Frontal cortex (tissue), 4 donors: ENCODE measurements around the gene OCA2. TPM values are rescaled to one million over a fixed set of nuclear protein-coding genes. Genes with fewer than 3 reads are reported as not detected.
"Not testable (repeated sequence)": the region's sequence is repeated elsewhere in the genome, so short reads cannot be mapped to it uniquely, and the experiment has no call there.

ENCODE experiments used
- DNase-seq, 2 donors: peaks; one replicate each; pipeline ENCODE4 v3.0.0; 2012; ENCODE audit warnings: low spot score in 2 of 2
- FAIRE-seq: peaks from 2 replicates; lab custom pipeline; 2012; peaks lifted over from hg19 to GRCh38; lab: Jason Lieb, UNC
- total RNA-seq: library from RNA; depleted of rRNA; stranded (reverse); fragments of >200 nt; gene quantifications from one replicate; pipeline ENCODE4 v1.2.3, GENCODE V29; 2014
- donor health status: control.
- donor health status: control.
- donor health status: control.

OCA2 gene
- total RNA-seq, 1 donor from 2014 or later: 4.5 TPM

DNA sequence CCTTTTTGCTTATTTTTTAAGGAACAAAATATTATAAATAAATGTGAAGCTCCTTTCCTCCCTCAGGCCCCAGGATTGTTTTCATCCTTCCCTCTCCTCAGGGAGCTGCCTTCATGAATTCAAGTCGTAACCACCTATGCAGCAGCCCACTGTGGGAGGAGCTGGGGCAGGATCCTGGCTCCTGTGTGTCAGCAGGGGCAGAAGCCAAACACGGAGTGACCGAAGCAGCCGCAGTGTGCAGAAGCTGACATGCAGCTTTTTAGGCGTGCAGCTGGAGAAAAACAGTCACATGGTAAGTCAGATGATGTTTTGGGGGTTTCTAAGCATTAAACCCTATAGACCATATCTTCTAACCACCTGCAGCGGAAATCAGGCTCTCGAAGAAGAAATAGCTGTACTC lies 231.3 kb downstream of the OCA2 start:
- FAIRE-seq: no peak

GRCh38 chr15:27866505-27867165 lies 232.5 kb downstream of the OCA2 start:
- FAIRE-seq (no peak), DNase-seq (no peak)

More for the DNA sequence above, 231.3 kb downstream of the OCA2 start:
- no peak for DNase-seq

DNA sequence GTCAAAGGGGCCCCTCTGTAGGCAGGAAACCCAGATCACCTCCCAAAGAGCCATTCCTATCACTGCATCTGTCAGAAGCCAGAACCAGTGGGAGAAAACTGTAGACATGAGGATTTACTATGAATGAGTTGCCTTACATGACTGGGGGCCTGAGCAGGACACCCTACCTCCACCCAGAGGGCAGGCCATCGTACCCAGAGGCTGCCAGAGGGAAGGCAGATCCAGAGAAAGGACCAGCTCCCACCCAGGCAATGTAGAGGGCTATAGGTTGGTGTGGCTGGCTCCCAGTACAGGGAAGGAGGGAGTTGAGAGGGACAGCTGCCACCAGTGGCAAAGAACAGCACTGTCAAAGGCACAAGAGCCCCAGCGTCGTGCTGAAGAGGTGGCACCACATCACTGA lies 233.2 kb downstream of the OCA2 start:
- DNase-seq: no peak
- FAIRE-seq: no peak

DNA sequence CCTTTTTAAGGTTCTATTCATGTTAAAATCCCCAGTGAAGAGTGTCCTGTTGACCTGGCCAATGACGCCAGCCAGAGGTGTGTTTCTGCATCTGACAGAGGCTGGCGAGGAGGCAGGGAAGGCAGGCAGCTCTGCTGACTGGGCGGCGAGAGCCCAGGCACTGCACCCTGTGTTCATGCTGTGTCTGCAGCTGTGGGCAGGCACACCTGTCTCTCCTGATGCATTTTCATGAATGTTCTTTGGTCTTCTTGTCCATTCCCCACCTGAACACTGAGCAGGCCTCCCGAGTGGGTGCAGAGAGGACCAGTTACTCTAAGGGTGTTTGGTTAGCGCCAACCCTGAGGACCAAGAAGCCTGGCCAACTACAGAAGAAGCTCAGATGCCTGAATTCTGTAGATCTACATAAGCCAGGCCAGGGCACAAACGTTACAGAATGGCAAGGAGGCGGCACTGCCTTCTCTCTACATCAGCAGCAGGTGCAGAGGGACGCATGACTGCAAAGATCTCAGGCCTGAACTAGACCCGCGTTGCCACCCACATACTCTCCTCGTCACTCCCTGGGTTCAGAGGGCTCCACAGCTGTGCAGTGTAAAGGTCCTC lies 233.7 kb downstream of the OCA2 start:
- DNase-seq (no peak), FAIRE-seq (no peak)

- DNase-seq (no peak), FAIRE-seq (no peak)
These were observed 234.4 kb downstream of the OCA2 start for GRCh38 chr15:27864719-27865118.

DNA sequence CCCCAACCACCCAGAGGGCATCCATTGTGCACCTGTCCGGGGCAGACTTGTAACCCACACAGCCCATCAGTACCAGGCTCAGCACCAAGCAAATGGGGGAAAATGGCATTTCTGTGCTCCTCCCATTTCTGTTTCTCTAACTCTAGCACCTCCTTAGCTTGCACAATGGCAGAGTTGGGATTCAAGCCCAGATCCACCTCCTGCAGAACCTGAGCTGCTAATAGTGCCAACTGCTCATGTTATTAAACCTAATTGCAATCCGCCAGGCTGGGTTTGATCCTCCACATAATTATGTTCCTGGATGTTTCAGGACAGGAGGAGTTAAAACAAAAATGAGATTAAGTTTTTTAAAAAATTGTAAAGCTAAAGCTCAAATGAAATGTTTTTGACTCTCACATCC lies 235.0 kb downstream of the OCA2 start:
- FAIRE-seq (no peak), DNase-seq (no peak)

DNA sequence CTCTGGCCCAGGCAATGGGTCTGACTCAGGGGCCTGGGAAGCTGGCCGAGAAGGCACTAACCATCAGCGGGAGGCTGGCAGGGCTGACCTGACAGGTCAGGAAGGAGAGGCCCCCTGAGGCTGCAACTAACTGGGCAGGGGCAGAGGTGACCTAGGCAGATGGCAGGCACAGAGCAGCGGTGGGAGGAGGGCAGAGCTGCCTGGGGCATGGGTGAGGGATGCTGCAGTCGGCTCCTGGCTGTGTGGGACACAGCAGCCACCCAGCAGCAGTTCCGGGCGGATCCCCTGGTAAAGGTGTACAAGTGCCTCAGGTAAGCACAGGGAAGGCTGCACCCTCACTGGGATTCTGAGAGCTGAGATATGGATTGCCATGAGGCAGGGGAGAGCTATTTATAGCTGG lies 236.1 kb downstream of the OCA2 start:
- no peak for DNase-seq
- FAIRE-seq: no peak

DNA sequence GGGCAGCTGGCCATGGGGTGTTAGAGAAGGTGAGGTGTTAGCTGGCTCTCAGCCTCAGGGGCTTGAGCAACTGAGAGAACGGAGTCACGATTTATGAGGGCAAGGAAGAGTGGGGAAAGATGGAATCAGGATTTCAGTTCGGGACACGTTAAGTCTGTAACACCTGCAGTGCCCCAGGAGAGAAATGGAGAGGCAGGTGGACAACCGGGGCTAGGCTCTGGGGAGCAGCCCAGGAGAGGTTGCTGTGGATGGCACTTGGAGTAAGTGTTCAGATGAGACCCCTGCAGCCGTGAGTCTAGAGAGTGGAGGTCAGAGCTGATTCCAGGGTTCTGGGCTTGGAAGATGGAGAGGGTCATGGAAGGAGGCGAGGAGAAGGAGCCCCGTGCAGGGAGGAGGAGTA lies 237.9 kb downstream of the OCA2 start:
- no peak for FAIRE-seq
- DNase-seq: no peak

GRCh38 chr15:27855137-27855536 lies 244.0 kb downstream of the OCA2 start:
- no peak for DNase-seq
- FAIRE-seq: no peak

GRCh38 chr15:27854601-27855000 lies 244.5 kb downstream of the OCA2 start:
- FAIRE-seq (no peak), DNase-seq (no peak)

DNA sequence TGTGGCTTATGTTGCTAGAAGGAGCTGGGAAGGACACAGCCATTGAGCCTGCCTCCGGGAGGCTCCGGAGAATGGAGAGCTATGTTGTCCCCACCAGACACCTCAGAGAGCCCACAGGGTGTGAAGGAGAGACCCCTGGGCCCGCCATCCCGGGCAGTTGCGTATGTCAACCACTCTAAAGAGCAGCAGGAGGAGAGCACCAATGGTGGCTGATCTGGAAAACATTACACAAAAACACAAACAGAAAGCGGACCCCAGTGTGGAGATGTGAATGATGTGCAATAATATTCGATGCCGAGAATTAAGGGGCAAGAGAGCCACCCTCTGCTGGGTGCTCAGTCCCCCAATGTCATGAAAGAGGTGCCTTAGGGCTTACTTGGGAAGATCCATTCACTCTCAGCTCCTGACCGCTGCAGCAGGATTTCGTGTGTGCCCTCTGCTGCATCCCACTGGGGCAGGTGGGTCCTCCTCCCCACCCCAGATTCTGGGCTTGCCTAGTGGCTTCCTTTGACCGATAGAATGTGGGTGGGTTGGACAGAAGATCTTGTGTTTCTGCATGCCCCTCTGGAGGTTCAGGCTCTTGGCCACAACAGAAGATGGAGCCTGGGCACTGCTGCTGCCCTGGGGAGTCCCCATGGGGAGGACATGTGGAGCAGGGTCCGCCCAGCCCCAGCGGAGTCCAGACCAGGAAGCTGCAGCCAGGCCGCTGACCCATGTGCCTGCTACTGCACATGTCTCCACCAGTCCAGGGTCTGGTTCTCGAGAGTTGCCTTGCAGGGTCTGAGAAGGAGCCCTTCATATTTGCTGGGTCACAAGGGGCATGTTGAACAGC lies 245.3 kb downstream of the OCA2 start:
- DNase-seq (no peak), FAIRE-seq (no peak)

DNA sequence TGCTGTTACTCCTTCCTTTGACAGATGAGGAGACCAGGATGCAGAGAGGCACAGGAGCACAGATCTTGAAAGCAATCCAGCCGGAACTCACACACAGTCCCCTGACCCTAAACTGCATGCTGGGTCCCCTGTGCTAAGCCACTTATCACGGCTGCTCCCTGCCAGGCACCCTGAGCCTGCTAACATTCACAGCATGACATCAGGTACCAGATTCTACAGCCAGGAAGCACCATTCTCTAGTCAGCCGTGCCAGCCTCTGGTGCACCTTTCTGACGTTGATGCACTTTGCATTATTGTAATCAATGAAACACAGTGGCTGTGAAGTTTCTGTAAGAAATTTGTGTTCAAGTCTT lies 247.3 kb downstream of the OCA2 start:
- DNase-seq (no peak), FAIRE-seq (no peak)

DNA sequence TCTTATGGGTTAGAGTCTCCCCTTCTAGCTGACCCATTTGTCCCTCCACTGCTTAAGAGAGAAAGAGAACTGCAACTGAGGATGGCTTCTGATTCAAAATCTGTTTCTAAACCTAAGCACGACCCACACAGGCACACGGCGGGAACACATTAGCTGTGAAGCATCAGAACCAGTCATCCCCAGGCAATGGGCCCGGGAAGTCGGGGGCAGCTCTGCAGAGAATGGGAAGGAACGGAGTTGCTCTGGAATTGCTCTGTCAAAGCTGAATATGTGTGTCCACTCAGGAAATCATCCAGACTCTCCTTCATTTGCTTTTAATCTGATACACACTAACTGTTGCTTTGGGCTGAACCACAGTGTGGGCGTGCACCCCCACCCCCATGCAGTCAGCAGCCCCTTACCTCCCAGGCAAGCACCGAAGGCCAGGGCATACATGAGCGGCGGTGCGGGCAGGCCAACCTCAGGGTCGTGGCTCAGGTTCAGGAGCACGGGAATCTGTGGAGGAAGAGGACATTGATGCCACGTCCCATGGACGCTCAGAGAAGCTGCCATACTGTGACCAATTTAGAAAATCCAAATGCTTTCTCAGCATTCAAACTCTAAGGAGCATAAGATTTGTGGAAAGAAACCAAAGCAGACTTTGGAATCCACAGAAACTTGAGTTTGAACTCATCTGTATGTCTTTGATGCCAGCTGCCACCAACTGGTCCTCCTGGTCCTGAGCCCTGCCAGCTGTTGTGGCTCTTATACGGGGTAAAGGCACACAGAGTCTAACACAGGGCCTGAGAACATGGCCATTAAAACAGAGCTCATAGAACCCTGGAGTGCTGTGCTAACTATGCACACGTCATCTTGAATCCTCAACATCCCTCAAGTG lies 247.9 kb downstream of the OCA2 start:
- DNase-seq (no peak), FAIRE-seq (no peak)

DNA sequence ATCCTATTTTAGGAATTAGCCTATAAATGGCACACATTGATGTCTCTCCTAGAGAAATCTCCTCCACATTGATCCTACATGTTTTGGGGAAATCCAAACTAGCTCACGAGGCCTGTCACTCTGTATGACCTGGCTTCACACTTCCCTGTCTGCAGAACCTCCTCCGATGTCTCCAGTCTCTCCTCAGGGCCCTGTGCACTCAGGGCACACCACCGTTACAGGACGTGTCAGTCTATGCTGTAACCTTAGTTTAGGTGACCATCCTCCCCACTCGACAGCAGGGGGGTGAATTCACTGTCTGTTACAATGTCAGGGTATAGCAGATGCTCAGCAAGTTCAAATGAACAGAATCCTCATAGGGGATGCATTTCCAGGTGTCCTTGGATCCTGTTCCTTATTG lies 249.1 kb downstream of the OCA2 start:
- DNase-seq: no peak
- no peak for FAIRE-seq

DNA sequence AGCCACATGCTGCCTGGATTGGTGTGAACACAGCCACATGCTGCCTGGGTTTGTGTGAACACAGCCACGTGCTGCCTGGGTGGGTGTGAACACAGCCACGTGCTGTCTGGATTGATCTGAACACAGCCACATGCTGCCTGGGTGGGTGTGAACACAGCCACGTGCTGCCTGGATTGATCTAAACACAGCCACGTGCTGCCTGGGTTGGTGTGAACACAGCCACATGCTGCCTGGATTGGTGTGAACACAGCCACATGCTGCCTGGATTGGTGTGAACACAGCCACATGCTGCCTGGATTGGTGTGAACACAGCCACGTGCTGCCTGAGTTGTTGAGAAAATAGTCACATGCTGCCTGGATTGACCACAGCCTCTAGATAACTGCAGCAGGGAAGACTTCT lies 250.2 kb downstream of the OCA2 start:
- not testable (repeated sequence) for FAIRE-seq, DNase-seq

DNA sequence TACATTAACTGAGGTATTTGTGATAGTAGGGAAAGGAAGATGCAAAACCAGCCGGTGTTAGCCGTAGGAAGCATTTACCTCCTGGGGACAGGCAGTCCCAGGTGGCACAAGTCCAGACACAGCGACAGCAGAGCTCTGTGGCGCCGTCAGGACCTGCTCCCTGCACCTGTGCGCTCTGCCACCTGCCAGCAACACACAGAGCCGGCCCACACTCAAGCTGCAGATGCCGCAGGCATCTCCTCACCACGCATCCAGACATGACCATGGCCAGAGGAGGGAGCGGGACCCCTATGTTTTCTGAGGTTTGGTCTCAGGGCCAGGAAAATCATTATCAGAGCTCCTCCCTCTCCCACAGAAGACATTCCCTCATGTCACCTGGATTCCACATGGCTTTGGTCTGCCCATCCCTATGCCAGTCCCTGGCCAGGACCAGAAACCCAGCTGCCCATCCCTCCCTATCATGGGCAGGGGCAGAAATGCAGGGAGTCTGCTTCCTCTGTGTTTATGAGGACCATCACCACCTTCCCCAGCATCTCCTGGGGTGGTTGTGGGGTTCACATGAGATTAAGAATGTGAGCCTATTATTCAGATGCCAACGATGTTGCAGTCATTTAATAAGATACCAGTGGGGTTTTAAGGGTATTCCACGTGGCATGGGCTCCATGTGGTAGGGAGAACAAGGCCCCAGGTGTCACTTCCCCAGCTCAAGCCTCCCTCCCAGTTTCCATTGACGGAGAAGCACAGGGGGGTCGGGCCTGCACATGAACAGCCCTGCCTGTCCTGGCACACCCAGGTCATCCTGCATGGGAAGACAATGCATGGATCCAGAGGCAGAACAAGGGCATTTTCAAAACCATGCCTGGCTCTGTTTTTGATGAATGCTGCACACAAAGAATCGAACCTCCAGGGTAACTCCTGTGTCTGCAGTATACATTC lies 251.1 kb downstream of the OCA2 start:
- no peak for FAIRE-seq
- DNase-seq: no peak

DNA sequence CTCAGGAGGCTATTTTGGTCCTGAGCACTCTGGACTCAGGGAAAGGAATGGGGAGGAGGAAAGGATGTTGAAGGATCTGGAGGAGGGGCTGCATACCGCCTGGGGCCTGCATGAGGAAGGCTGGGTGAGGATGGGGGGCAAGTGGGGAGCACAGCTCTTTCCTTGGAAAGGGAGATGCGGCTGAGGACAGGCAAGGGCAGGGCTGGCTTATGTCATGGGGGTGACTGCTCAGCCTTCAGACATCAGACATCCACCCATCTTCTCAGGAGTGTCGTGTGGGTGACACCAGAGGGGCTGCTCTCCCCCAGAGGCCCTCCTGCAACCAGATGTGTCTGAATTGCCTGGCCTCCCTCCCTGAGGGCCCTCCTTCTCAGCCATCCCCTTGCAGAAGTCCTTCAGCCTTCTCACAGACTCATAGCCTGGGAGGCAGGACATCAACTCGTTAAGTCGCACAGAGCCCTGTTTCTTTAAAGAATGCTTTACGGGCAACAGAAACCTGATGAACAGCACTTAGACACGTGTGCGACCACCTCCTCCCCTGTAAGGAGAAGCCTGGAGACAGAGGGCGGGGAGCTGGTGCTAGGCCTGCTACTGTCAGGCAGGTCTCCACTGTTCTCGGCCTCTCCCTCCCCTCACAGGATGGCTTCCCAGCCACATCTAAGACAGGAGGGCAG lies 252.3 kb downstream of the OCA2 start:
- DNase-seq (no peak), FAIRE-seq (no peak)

DNA sequence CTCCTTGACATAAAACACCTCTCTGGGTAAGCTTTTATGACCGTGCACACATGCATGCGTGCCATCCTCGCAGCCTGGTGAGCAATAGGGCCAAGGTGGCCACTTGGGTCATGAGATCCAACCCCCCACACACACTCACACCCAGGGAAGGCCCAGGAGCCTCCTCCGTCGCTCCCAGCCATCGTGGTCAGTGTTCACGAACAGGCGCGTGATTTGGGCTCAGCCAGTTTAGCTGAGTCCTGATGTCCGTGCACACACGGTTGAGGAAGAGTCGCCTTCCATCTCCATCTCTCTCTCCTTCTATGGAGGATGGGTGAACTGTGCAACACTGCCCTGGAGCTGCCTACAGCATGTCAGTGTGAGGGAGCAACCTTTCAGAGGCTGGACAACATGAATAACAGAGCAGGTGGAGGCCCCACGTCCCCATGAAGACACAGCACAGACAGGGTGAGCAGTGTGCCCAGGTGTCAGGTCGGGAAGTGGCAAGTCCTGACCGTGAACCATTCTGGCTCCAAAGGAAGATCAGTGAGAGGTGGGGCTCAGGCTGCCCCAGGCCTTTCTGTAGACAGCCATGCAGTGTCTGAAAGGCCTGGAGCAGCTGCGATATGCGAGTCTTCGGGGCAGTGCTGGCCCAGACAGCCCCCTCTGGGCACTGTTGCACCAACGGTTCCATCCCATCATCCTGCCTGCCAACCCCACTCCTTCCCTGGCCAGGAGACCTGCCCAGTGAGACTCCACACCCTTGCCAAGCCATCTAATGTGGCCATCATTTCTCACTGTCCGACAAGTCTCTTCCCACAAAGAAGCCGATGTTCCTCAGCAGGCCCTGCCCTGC lies 253.4 kb downstream of the OCA2 start:
- DNase-seq (no peak), FAIRE-seq (no peak)
